ENCODE measurements around the gene KCNIP4.
"Not testable (repeated sequence)": the region's sequence is repeated elsewhere in the genome, so short reads cannot be mapped to it uniquely, and the experiment has no call there.

Gene KCNIP4

GRCh38 chr4:20825505-20825904 lies 1123.1 kb downstream of the KCNIP4 start:
- DNase-seq, result no peak

- no peak for DNase-seq
Observed at GRCh38 chr4:20816287-20816686, 1132.3 kb downstream of the KCNIP4 start.

GRCh38 chr4:20813700-20814099 lies 1134.9 kb downstream of the KCNIP4 start:
- no peak for DNase-seq

- DNase-seq, result no peak
Observed at GRCh38 chr4:20809812-20810211, 1138.8 kb downstream of the KCNIP4 start.

GRCh38 chr4:20805716-20806115 lies 1142.9 kb downstream of the KCNIP4 start:
- DNase-seq, result no peak

GRCh38 chr4:20787940-20788665 lies 1160.5 kb downstream of the KCNIP4 start:
- no peak for DNase-seq

- not testable (repeated sequence) for DNase-seq
Observed at GRCh38 chr4:20783134-20783533, 1165.4 kb downstream of the KCNIP4 start.

- no peak for DNase-seq
Observed at GRCh38 chr4:20778896-20779295, 1169.7 kb downstream of the KCNIP4 start.

GRCh38 chr4:20773144-20773997 lies 1175.2 kb downstream of the KCNIP4 start:
- peak; percentile 12 for DNase-seq

- DNase-seq, result no peak
Observed at GRCh38 chr4:20764366-20764992, 1184.1 kb downstream of the KCNIP4 start.

GRCh38 chr4:20761826-20762225 lies 1186.7 kb downstream of the KCNIP4 start:
- DNase-seq, result no peak

- DNase-seq, result no peak
Observed at GRCh38 chr4:20761382-20761781, 1187.2 kb downstream of the KCNIP4 start.

GRCh38 chr4:20760053-20760452 lies 1188.5 kb downstream of the KCNIP4 start:
- no peak for DNase-seq

GRCh38 chr4:20754036-20754435 lies 1194.5 kb downstream of the KCNIP4 start:
- no peak for DNase-seq

- DNase-seq, result no peak
Observed at GRCh38 chr4:20752641-20753040, 1195.9 kb downstream of the KCNIP4 start.

GRCh38 chr4:20746000-20746399 lies 1202.6 kb downstream of the KCNIP4 start:
- not testable (repeated sequence) for DNase-seq

GRCh38 chr4:20735931-20736330 lies 1212.6 kb downstream of the KCNIP4 start:
- DNase-seq, result no peak

- DNase-seq, result no peak
Observed at GRCh38 chr4:20724915-20725314, 1223.7 kb downstream of the KCNIP4 start.

- DNase-seq, result no peak
Observed at GRCh38 chr4:20723463-20723862, 1225.1 kb downstream of the KCNIP4 start.

GRCh38 chr4:20723019-20723418 lies 1225.6 kb downstream of the KCNIP4 start:
- DNase-seq, result no peak

GRCh38 chr4:20711335-20711734 lies 1237.2 kb downstream of the KCNIP4 start:
- DNase-seq, result no peak

- DNase-seq, result peak; percentile 95
Observed at GRCh38 chr4:20700007-20700761, 1248.4 kb downstream of the KCNIP4 start, which contains the start of gene PACRGL. Gene PACRGL, plus strand, starts transcription at chr4:20700458. Its CDS starts 4,024 bp downstream, at chr4:20704482.

- no peak for DNase-seq
Observed at GRCh38 chr4:20698820-20699219, 1249.8 kb downstream of the KCNIP4 start.
